ENCODE results near the gene LHFPL2.

- no peak for TF ChIP-seq CTCF (conservative IDR thresholded peaks at IDR 0.05; ENCODE audit: low read depth in 2 of 2)
- no peak for TF ChIP-seq POLR2AphosphoS5 (IDR thresholded peaks at IDR 0.05; ENCODE audit: low read depth)
- TF ChIP-seq EZH2 (IDR thresholded peaks at IDR 0.05; ENCODE audit: low read depth, unreplicated experiment): no peak
- no peak for TF ChIP-seq CREB1 (CRISPR knock-in tag; IDR thresholded peaks at IDR 0.05; ENCODE audit: low read depth)
- no peak for TF ChIP-seq ZNF114 (CRISPR knock-in tag; IDR thresholded peaks at IDR 0.05)
- no peak for TF ChIP-seq JUNB (IDR thresholded peaks at IDR 0.05; ENCODE audit: unreplicated experiment)
- TF ChIP-seq, protein P1, sequence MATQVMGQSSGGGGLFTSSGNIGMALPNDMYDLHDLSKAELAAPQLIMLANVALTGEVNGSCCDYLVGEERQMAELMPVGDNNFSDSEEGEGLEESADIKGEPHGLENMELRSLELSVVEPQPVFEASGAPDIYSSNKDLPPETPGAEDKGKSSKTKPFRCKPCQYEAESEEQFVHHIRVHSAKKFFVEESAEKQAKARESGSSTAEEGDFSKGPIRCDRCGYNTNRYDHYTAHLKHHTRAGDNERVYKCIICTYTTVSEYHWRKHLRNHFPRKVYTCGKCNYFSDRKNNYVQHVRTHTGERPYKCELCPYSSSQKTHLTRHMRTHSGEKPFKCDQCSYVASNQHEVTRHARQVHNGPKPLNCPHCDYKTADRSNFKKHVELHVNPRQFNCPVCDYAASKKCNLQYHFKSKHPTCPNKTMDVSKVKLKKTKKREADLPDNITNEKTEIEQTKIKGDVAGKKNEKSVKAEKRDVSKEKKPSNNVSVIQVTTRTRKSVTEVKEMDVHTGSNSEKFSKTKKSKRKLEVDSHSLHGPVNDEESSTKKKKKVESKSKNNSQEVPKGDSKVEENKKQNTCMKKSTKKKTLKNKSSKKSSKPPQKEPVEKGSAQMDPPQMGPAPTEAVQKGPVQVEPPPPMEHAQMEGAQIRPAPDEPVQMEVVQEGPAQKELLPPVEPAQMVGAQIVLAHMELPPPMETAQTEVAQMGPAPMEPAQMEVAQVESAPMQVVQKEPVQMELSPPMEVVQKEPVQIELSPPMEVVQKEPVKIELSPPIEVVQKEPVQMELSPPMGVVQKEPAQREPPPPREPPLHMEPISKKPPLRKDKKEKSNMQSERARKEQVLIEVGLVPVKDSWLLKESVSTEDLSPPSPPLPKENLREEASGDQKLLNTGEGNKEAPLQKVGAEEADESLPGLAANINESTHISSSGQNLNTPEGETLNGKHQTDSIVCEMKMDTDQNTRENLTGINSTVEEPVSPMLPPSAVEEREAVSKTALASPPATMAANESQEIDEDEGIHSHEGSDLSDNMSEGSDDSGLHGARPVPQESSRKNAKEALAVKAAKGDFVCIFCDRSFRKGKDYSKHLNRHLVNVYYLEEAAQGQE (IDR thresholded peaks at IDR 0.05; ENCODE audit: unreplicated experiment): no peak
- TF ChIP-seq EZH2phosphoT487 (IDR thresholded peaks at IDR 0.05; ENCODE audit: unreplicated experiment): no peak
- TF ChIP-seq, protein P2, sequence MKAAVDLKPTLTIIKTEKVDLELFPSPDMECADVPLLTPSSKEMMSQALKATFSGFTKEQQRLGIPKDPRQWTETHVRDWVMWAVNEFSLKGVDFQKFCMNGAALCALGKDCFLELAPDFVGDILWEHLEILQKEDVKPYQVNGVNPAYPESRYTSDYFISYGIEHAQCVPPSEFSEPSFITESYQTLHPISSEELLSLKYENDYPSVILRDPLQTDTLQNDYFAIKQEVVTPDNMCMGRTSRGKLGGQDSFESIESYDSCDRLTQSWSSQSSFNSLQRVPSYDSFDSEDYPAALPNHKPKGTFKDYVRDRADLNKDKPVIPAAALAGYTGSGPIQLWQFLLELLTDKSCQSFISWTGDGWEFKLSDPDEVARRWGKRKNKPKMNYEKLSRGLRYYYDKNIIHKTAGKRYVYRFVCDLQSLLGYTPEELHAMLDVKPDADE (IDR thresholded peaks at IDR 0.05): no peak
- no peak for TF ChIP-seq NANOG (IDR thresholded peaks at IDR 0.05; ENCODE audit: borderline replicate concordance)
- TF ChIP-seq, protein P3, sequence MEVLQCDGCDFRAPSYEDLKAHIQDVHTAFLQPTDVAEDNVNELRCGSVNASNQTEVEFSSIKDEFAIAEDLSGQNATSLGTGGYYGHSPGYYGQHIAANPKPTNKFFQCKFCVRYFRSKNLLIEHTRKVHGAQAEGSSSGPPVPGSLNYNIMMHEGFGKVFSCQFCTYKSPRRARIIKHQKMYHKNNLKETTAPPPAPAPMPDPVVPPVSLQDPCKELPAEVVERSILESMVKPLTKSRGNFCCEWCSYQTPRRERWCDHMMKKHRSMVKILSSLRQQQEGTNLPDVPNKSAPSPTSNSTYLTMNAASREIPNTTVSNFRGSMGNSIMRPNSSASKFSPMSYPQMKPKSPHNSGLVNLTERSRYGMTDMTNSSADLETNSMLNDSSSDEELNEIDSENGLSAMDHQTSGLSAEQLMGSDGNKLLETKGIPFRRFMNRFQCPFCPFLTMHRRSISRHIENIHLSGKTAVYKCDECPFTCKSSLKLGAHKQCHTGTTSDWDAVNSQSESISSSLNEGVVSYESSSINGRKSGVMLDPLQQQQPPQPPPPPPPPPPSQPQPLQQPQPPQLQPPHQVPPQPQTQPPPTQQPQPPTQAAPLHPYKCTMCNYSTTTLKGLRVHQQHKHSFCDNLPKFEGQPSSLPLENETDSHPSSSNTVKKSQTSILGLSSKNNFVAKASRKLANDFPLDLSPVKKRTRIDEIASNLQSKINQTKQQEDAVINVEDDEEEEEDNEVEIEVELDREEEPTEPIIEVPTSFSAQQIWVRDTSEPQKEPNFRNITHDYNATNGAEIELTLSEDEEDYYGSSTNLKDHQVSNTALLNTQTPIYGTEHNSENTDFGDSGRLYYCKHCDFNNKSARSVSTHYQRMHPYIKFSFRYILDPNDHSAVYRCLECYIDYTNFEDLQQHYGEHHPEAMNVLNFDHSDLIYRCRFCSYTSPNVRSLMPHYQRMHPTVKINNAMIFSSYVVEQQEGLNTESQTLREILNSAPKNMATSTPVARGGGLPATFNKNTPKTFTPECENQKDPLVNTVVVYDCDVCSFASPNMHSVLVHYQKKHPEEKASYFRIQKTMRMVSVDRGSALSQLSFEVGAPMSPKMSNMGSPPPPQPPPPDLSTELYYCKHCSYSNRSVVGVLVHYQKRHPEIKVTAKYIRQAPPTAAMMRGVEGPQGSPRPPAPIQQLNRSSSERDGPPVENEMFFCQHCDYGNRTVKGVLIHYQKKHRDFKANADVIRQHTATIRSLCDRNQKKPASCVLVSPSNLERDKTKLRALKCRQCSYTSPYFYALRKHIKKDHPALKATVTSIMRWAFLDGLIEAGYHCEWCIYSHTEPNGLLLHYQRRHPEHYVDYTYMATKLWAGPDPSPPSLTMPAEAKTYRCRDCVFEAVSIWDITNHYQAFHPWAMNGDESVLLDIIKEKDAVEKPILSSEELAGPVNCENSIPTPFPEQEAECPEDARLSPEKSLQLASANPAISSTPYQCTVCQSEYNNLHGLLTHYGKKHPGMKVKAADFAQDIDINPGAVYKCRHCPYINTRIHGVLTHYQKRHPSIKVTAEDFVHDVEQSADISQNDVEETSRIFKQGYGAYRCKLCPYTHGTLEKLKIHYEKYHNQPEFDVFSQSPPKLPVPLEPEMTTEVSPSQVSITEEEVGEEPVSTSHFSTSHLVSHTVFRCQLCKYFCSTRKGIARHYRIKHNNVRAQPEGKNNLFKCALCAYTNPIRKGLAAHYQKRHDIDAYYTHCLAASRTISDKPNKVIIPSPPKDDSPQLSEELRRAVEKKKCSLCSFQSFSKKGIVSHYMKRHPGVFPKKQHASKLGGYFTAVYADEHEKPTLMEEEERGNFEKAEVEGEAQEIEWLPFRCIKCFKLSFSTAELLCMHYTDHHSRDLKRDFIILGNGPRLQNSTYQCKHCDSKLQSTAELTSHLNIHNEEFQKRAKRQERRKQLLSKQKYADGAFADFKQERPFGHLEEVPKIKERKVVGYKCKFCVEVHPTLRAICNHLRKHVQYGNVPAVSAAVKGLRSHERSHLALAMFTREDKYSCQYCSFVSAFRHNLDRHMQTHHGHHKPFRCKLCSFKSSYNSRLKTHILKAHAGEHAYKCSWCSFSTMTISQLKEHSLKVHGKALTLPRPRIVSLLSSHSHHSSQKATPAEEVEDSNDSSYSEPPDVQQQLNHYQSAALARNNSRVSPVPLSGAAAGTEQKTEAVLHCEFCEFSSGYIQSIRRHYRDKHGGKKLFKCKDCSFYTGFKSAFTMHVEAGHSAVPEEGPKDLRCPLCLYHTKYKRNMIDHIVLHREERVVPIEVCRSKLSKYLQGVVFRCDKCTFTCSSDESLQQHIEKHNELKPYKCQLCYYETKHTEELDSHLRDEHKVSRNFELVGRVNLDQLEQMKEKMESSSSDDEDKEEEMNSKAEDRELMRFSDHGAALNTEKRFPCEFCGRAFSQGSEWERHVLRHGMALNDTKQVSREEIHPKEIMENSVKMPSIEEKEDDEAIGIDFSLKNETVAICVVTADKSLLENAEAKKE (CRISPR knock-in tag; IDR thresholded peaks at IDR 0.05): no peak
- TF ChIP-seq STAT1 (IDR thresholded peaks at IDR 0.05; ENCODE audit: unreplicated experiment): no peak
- TF ChIP-seq ZNF331 (CRISPR knock-in tag; IDR thresholded peaks at IDR 0.05; ENCODE audit: low read depth): no peak
Observed at GRCh38 chr5:78544561-78545201, 103.9 kb downstream of the LHFPL2 start.
